GM12878 (cell line): ENCODE results near the gene PXMP2. TPM values are rescaled to one million over a fixed set of nuclear protein-coding genes. Genes with fewer than 3 reads are reported as not detected.

ENCODE experiments used
- ATAC-seq: fragments of 200-7000 bp; cut with Tn5 transposase; 3 replicates; pipeline ENCODE4 v1.9.1; 2020; ENCODE audit warnings: mild to moderate bottlenecking, moderate library complexity
- BruUV-seq: library from RNA; stranded (reverse); fragments of 400-500 nt; replicated peaks from 2 replicates; lab custom pipeline; 2021; lab: Mats Ljungman, UMichigan
- CTCF ChIA-PET: fragments of 300-600 bp; sonication (Branson Sonifier 250); formaldehyde crosslinking; extraction: SDS; loops from one replicate; lab custom pipeline; 2021; ENCODE audit warnings: inconsistent platforms; lab: Yijun Ruan, JAX
- POLR2A ChIA-PET: fragments of 350-600 bp; formaldehyde crosslinking; extraction: SDS; loops from one replicate; lab custom pipeline; 2021; ENCODE audit warnings: inconsistent platforms; lab: Charles Lee
- RAD21 ChIA-PET: fragments of 300-600 bp; sonication (Branson Sonifier 250); formaldehyde crosslinking; loops from one replicate; lab custom pipeline; 2023; ENCODE audit warnings: antibody characterized with exemption; ENCODE audit not compliant: unreplicated experiment; lab: Charles Lee
- SMC1A ChIA-PET: fragments of 300-600 bp; sonication (Branson Sonifier 250); formaldehyde crosslinking; loops from one replicate; lab custom pipeline; 2023; ENCODE audit not compliant: unreplicated experiment, uncharacterized antibody; lab: Charles Lee
- DNase-seq: peaks from one replicate; pipeline ENCODE4 v3.0.0-alpha.2; 2011; ENCODE audit warnings: low read depth, low spot score
- FAIRE-seq: peaks from 3 replicates; lab custom pipeline; 2011; peaks lifted over from hg19 to GRCh38; lab: Jason Lieb, UNC
- H2AFZ ChIP-seq: 2 replicates; pipeline ENCODE4 v1.6.0; 2011; ENCODE audit warnings: low read depth, low read length, control low read depth; ENCODE audit not compliant: control insufficient read depth
- H3K27ac ChIP-seq: 2 replicates; pipeline ENCODE4 v1.5.1; 2011; ENCODE audit warnings: control low read depth; ENCODE audit not compliant: control insufficient read depth, insufficient read depth
- H3K27me3 ChIP-seq, 2 experiments: replicated peaks in 1 of 2; 2 replicates each; pipeline versions ENCODE4 v1.6.0 to v1.6.1; 2011; ENCODE audit warnings: low read length in 1 of 2; ENCODE audit not compliant: control insufficient read depth in 2 of 2, insufficient read depth in 2 of 2
- H3K36me3 ChIP-seq, 2 experiments: 2 replicates each; pipeline ENCODE4 v1.5.1; 2011; ENCODE audit warnings: low read length in 1 of 2; ENCODE audit not compliant: control insufficient read depth in 2 of 2, insufficient read depth in 2 of 2
- H3K4me1 ChIP-seq: 2 replicates; pipeline ENCODE4 v1.6.1; 2011; ENCODE audit warnings: mild to moderate bottlenecking, low read length, moderate library complexity, mixed read lengths; ENCODE audit not compliant: control insufficient read depth, insufficient read depth
- H3K4me2 ChIP-seq: 2 replicates; pipeline ENCODE4 v1.6.0; 2011; ENCODE audit warnings: control low read depth; ENCODE audit not compliant: control insufficient read depth, insufficient read depth
- H3K4me3 ChIP-seq: fragments of 200-600 bp; sonication (generic); 2 replicates; pipeline ENCODE4 v1.5.1; 2016
- H3K79me2 ChIP-seq: 2 replicates; pipeline ENCODE4 v1.6.0; 2011; ENCODE audit warnings: low read length; ENCODE audit not compliant: control insufficient read depth, insufficient read depth
- H3K9ac ChIP-seq: 2 replicates; pipeline ENCODE4 v1.8.0; 2011; ENCODE audit warnings: low read length, control low read depth, mixed read lengths; ENCODE audit not compliant: control insufficient read depth, insufficient read depth
- H3K9me3 ChIP-seq: replicated peaks from 3 replicates; pipeline ENCODE4 v1.5.1; 2011; ENCODE audit warnings: mild to moderate bottlenecking, low read length; ENCODE audit not compliant: control insufficient read depth, insufficient read depth
- H4K20me1 ChIP-seq: 2 replicates; pipeline ENCODE4 v1.6.0; 2011; ENCODE audit not compliant: control insufficient read depth, insufficient read depth
- CHD1 ChIP-seq: IDR thresholded peaks from 2 replicates; pipeline ENCODE4 v1.6.1; 2012; ENCODE audit warnings: low read depth, low read length, improper control_type of control experiment
- NBN ChIP-seq: fragments of 450-650 bp; IDR thresholded peaks from 2 replicates; pipeline ENCODE4 v1.6.1; 2016
- NFXL1 ChIP-seq: fragments of 450-650 bp; IDR thresholded peaks from 2 replicates; pipeline ENCODE4 v1.6.1; 2017; ENCODE audit warnings: antibody characterized with exemption, mild to moderate bottlenecking, borderline replicate concordance
- POLR2AphosphoS2 ChIP-seq: IDR thresholded peaks from 2 replicates; pipeline ENCODE4 v1.6.1; 2011; ENCODE audit warnings: low read depth, mild to moderate bottlenecking, low read length, improper control_type of control experiment, moderate library complexity
- RCOR1 ChIP-seq: conservative IDR thresholded peaks from 2 replicates; pipeline ENCODE4 v1.6.1; 2012; ENCODE audit warnings: low read depth, low read length, improper control_type of control experiment
- SUZ12 ChIP-seq: fragments of 200-600 bp; sonication (generic); IDR thresholded peaks from one replicate; pipeline ENCODE4 v1.6.1; 2018; ENCODE audit warnings: antibody characterized with exemption, mild to moderate bottlenecking; ENCODE audit not compliant: unreplicated experiment
- WGBS: methylation state at CpG from one replicate; pipeline ENCODE4 v1.1.6; 2016; ENCODE audit warnings: low lambda C conversion rate; ENCODE audit not compliant: insufficient replicate concordance, insufficient coverage; ENCODE audit errors: missing lambda C conversion rate; 5-methylcytosine and 5-hydroxymethylcytosine counted together
- in situ Hi-C: fragments of 300-500 bp; cut with MboI; formaldehyde crosslinking; loops from 9 replicates; pipeline ENCODE4 v1.14.3; 2018; ENCODE audit warnings: mixed read lengths
- intact Hi-C: fragments of 100-400 bp; cut with micrococcal nuclease; formaldehyde crosslinking; loops from one replicate; pipeline ENCODE4 v1.14.2; 2022; ENCODE audit not compliant: unreplicated experiment
- polyA plus RNA-seq, 11 experiments: library from polyadenylated mRNA; depleted of rRNA in 4 of 11; unstranded in 6 of 11; stranded (reverse) in 5 of 11; fragments of >200 nt; fragmentation: Nextera tagmentation in 4 of 11; fragmentation: Illumina TruSeq in 1 of 11; extraction: Ambion mirVana in 4 of 11; extraction: Trizol in 1 of 11; gene quantifications; 1 replicate in 1 of 11; 2 replicates in 10 of 11; pipeline versions ENCODE4 v1.2.1 to v1.2.3, GENCODE V29; 2011 to 2016; ENCODE audit warnings: inconsistent platforms in 2 of 11, missing spikeins in 2 of 11, low read depth in 1 of 11
- total RNA-seq, 4 experiments: library from RNA; depleted of rRNA in 3 of 4; stranded (reverse); fragments of >200 nt in 3 of 4; fragmentation: Illumina TruSeq in 1 of 4; extraction: Trizol in 1 of 4; gene quantifications; 2 replicates each; pipeline versions ENCODE4 v1.2.1 to v1.2.3, GENCODE V29; 2013 to 2021

Gene PXMP2
- total and polyA plus RNA-seq, 10 of the 15 experiments (the other 5 are each of a cell fraction or from before 2014, with no cell fraction given) = 4.0 to 97.8 (median 42.0) TPM

- FAIRE-seq = no peak
These were observed 49.5 kb downstream of the PXMP2 start for GRCh38 chr12:132736913-132737312.

GRCh38 chr12:132739600-132740312 is 52.4 kb downstream of the PXMP2 start:
- H2AFZ ChIP-seq = no peak overlapping the region

More at GRCh38 chr12:132736913-132737312, 49.5 kb downstream of the PXMP2 start:
- no TSS peak for BruUV-seq
- H3K4me2 ChIP-seq = no peak overlapping the region
- H3K79me2 ChIP-seq = no peaks in the 10 kb centered on the region
- H3K4me1 ChIP-seq = no peaks in the 10 kb centered on the region
- H3K4me3 ChIP-seq = no peak overlapping the region
- ChIA-PET CTCF (interaction anchor here (0.7 kb wide), 1 partner anchor 91 kb away, joined by 3 read pairs; no protein-coding TSS in a partner anchor), RAD21 (no interaction called here), POLR2A (no interaction called here), SMC1A (no interaction called here)
- H4K20me1 ChIP-seq = no peaks in the 10 kb centered on the region
- ATAC-seq (no peak), DNase-seq (no peak)
- in situ Hi-C loops = no loop called here
- intact Hi-C loops = no loop called here
- TF ChIP-seq CHD1 = no peak
- no peak for TF ChIP-seq RCOR1
- no peaks in the 10 kb centered on the region for H3K27me3 ChIP-seq
- H2AFZ ChIP-seq = no peak overlapping the region
- H3K27ac ChIP-seq = no peak overlapping the region
- no peaks in the 10 kb centered on the region for H3K9me3 ChIP-seq
- peaks cover 40% of the 10 kb centered on the region in 2 experiments for H3K36me3 ChIP-seq
- no peak overlapping the region for H3K9ac ChIP-seq
- over 99% methylated on average over 15 of the region's 15 CpGs for WGBS

More at GRCh38 chr12:132739600-132740312, 52.4 kb downstream of the PXMP2 start:
- ATAC-seq = no peak
- BruUV-seq = no TSS peak
- Histone ChIP-seq H3K27ac (no peak overlapping the region), H3K9ac (no peak overlapping the region), H3K4me1 (no peaks in the 10 kb centered on the region), H3K79me2 (peaks cover 3% of the 10 kb centered on the region), H4K20me1 (peaks cover 4% of the 10 kb centered on the region; the same call in 1 of the 2 replicates), H3K36me3 (peaks cover 39 to 48% of the 10 kb centered on the region in 2 experiments), H3K4me2 (no peak overlapping the region), H3K27me3 (no peaks in the 10 kb centered on the region), H3K4me3 (no peak overlapping the region), H3K9me3 (no peaks in the 10 kb centered on the region)
- 90% methylated on average over 19 of the region's 19 CpGs for WGBS
- CTCF ChIA-PET = interaction anchor here (1.2 kb wide), 1 partner anchor 9 kb away, joined by 3 read pairs; no protein-coding TSS in a partner anchor
- RAD21 ChIA-PET = no interaction called here
- SMC1A ChIA-PET = interaction anchor here (0.5 to 1.7 kb wide), 2 partner anchors 33 to 304 kb away, joined by 3 to 4 read pairs; no protein-coding TSS in a partner anchor
- FAIRE-seq = no peak
- TF ChIP-seq POLR2AphosphoS2 = no peak
- no peak for TF ChIP-seq NFXL1
- no peak for TF ChIP-seq NBN
- TF ChIP-seq SUZ12 = no peak
- in situ Hi-C loops (no loop called here), intact Hi-C loops (no loop called here)
- POLR2A ChIA-PET = no interaction called here
- DNase-seq = no peak
